Loucy (cell line): ENCODE results near the gene CFAP52.
A peak's percentile ranks its signal among the peaks of the same experiment; 100 is the strongest.

Experiments used
- H2AFZ ChIP-seq: fragments of 200-600 bp; sonication (generic); 2 replicates; pipeline ENCODE4 v1.6.0; 2016; ENCODE audit warnings: antibody characterized with exemption, mild to moderate bottlenecking, low read length, moderate library complexity
- H3F3A ChIP-seq: fragments of 200-600 bp; 2 replicates; pipeline ENCODE4 v1.6.0; 2016; ENCODE audit warnings: antibody characterized with exemption, low read depth, mild to moderate bottlenecking
- H3K27me3 ChIP-seq: fragments of 200-600 bp; sonication (generic); 2 replicates; pipeline ENCODE4 v1.6.1; 2014; ENCODE audit warnings: low read length, mild to moderate bottlenecking; ENCODE audit not compliant: insufficient read depth, poor library complexity, severe bottlenecking
- H3K36me3 ChIP-seq: fragments of 200-600 bp; sonication (generic); 2 replicates; pipeline ENCODE4 v1.6.1; 2016; ENCODE audit warnings: low read length; ENCODE audit not compliant: insufficient read depth
- H3K4me1 ChIP-seq: fragments of 200-600 bp; sonication (generic); 2 replicates; pipeline ENCODE4 v1.5.1; 2014; ENCODE audit warnings: low read length, mild to moderate bottlenecking; ENCODE audit not compliant: insufficient read depth, poor library complexity, severe bottlenecking
- H3K4me2 ChIP-seq: fragments of 200-600 bp; sonication (generic); 2 replicates; pipeline ENCODE4 v1.6.0; 2014; ENCODE audit warnings: antibody characterized with exemption, low read length, low read depth, mild to moderate bottlenecking; ENCODE audit not compliant: poor library complexity, severe bottlenecking
- H3K4me3 ChIP-seq: fragments of 200-600 bp; sonication (generic); 2 replicates; pipeline ENCODE4 v1.5.1; 2014; ENCODE audit warnings: low read length, mild to moderate bottlenecking, mixed read lengths; ENCODE audit not compliant: poor library complexity, severe bottlenecking
- H3K79me2 ChIP-seq: fragments of 200-600 bp; sonication (generic); 2 replicates; pipeline ENCODE4 v1.6.1; 2014; ENCODE audit warnings: low read length; ENCODE audit not compliant: insufficient read depth
- H3K9ac ChIP-seq: fragments of 200-600 bp; sonication (generic); 2 replicates; pipeline ENCODE4 v1.6.0; 2014; ENCODE audit warnings: mild to moderate bottlenecking, low read depth, low read length, moderate library complexity; ENCODE audit not compliant: poor library complexity, severe bottlenecking
- H3K9me2 ChIP-seq: fragments of 200-600 bp; sonication (generic); replicated peaks from 2 replicates; pipeline ENCODE4 v1.6.1; 2016; ENCODE audit warnings: low read depth, low read length, mixed read lengths
- H3K9me3 ChIP-seq: fragments of 200-600 bp; sonication (generic); 2 replicates; pipeline ENCODE4 v1.6.1; 2014; ENCODE audit warnings: mild to moderate bottlenecking, antibody characterized with exemption, low read length, low read depth; ENCODE audit not compliant: insufficient read depth
- H4K20me1 ChIP-seq: fragments of 200-600 bp; sonication (generic); 2 replicates; pipeline ENCODE4 v1.6.0; 2014; ENCODE audit warnings: antibody characterized with exemption, low read length, mild to moderate bottlenecking; ENCODE audit not compliant: insufficient read depth, poor library complexity, severe bottlenecking
- CTCF ChIP-seq: fragments of 200-600 bp; sonication (generic); conservative IDR thresholded peaks from 2 replicates; pipeline ENCODE4 v1.5.1; 2014; ENCODE audit warnings: mild to moderate bottlenecking, antibody characterized with exemption, low read length
- EZH2phosphoT487 ChIP-seq: fragments of 200-600 bp; IDR thresholded peaks from 2 replicates; pipeline ENCODE4 v1.6.1; 2018; ENCODE audit warnings: antibody characterized with exemption, mild to moderate bottlenecking, moderate library complexity, borderline replicate concordance

CFAP52 gene

GRCh38 chr17:9576521-9577372, at the start of gene CFAP52:
Gene CFAP52, plus strand, starts transcription at chr17:9576642. Its CDS starts 54 bp downstream, at chr17:9576696.
- no peaks in the 10 kb centered on the region for H3K9me3 ChIP-seq
- TF ChIP-seq EZH2phosphoT487, result no peak
- TF ChIP-seq CTCF, result peak; percentile 78
- no peaks in the 10 kb centered on the region for H3K9me2 ChIP-seq
- H3K79me2 ChIP-seq, result peaks cover 31% of the 10 kb centered on the region
- no peaks in the 10 kb centered on the region for H3F3A ChIP-seq
- H4K20me1 ChIP-seq, result peaks cover 5% of the 10 kb centered on the region
- H3K9ac ChIP-seq, result peak within 1 kb of the TSS; percentile 85
- no peaks in the 10 kb centered on the region for H3K27me3 ChIP-seq
- H3K4me3 ChIP-seq, result peak within 1 kb of the TSS; percentile 97
- peaks cover 16% of the 10 kb centered on the region for H3K4me1 ChIP-seq
- H3K4me2 ChIP-seq, result peak within 1 kb of the TSS; percentile 85
- peak within 1 kb of the TSS; percentile 99 for H2AFZ ChIP-seq
- H3K36me3 ChIP-seq, result no peaks in the 10 kb centered on the region

- Histone ChIP-seq H4K20me1 (no peaks in the 10 kb centered on the region), H3K9me3 (no peaks in the 10 kb centered on the region), H3K9me2 (no peaks in the 10 kb centered on the region), H3K27me3 (no peaks in the 10 kb centered on the region), H3F3A (no peaks in the 10 kb centered on the region), H3K4me2 (no peak overlapping the region), H3K9ac (no peak overlapping the region), H3K4me1 (no peaks in the 10 kb centered on the region), H3K36me3 (no peaks in the 10 kb centered on the region), H3K4me3 (no peak overlapping the region), H3K79me2 (no peaks in the 10 kb centered on the region), H2AFZ (no peak overlapping the region)
- TF ChIP-seq CTCF (no peak), EZH2phosphoT487 (no peak)
Observed at GRCh38 chr17:9527788-9528187, 48.7 kb upstream of the CFAP52 start.

GRCh38 chr17:9529033-9529700, 47.3 kb upstream of the CFAP52 start:
- Histone ChIP-seq H3K9me3 (no peaks in the 10 kb centered on the region), H3F3A (no peaks in the 10 kb centered on the region), H3K9me2 (no peaks in the 10 kb centered on the region), H3K79me2 (no peaks in the 10 kb centered on the region), H3K4me1 (no peaks in the 10 kb centered on the region), H3K4me2 (no peak overlapping the region), H3K36me3 (no peaks in the 10 kb centered on the region), H2AFZ (no peak overlapping the region), H4K20me1 (no peaks in the 10 kb centered on the region), H3K27me3 (no peaks in the 10 kb centered on the region), H3K4me3 (no peak overlapping the region), H3K9ac (no peak overlapping the region)
- no peak for TF ChIP-seq EZH2phosphoT487
- peak; percentile 75 for TF ChIP-seq CTCF
